Thymus (tissue), 11 donors: ENCODE measurements around the gene CTXN1. TPM values are rescaled to one million over a fixed set of nuclear protein-coding genes. Genes with fewer than 3 reads are reported as not detected.

ENCODE experiments used
- DNase-seq, 9 donors: peaks; one replicate each; pipeline ENCODE4 v3.0.0-alpha.2; 2013; ENCODE audit warnings: low spot score in 9 of 9, low read depth in 6 of 9, missing footprints in 1 of 9
- H3K27ac ChIP-seq, 2 donors: one replicate each; pipeline ENCODE4 v1.5.1; 2013; ENCODE audit warnings: control low read depth in 1 of 2, low read depth in 1 of 2, low read length in 1 of 2, mild to moderate bottlenecking in 1 of 2, moderate library complexity in 1 of 2
- H3K27me3 ChIP-seq, 2 donors: one replicate each; pipeline ENCODE4 v1.5.1; 2013; ENCODE audit warnings: low read length in 1 of 2; ENCODE audit not compliant: control insufficient read depth in 2 of 2, insufficient read depth in 1 of 2
- H3K36me3 ChIP-seq, 2 donors: one replicate each; pipeline ENCODE4 v1.5.1; 2013; ENCODE audit warnings: low read length in 1 of 2, mild to moderate bottlenecking in 1 of 2, moderate library complexity in 1 of 2; ENCODE audit not compliant: control insufficient read depth in 2 of 2, insufficient read depth in 2 of 2
- H3K4me1 ChIP-seq, 2 donors: one replicate each; pipeline ENCODE4 v1.5.1; 2013; ENCODE audit warnings: low read length in 2 of 2; ENCODE audit not compliant: control insufficient read depth in 2 of 2, insufficient read depth in 2 of 2
- H3K4me3 ChIP-seq, 2 donors: one replicate each; pipeline ENCODE4 v1.5.1; 2013; ENCODE audit warnings: low read length in 2 of 2, control low read depth in 1 of 2, mild to moderate bottlenecking in 1 of 2
- H3K9me3 ChIP-seq, 2 donors: one replicate each; pipeline ENCODE4 v1.5.1; 2013; ENCODE audit warnings: low read length in 1 of 2, mild to moderate bottlenecking in 1 of 2; ENCODE audit not compliant: control insufficient read depth in 2 of 2, insufficient read depth in 1 of 2
- WGBS: extraction: QIAGEN DNeasy Blood & Tissue Kit; methylation state at CpG from one replicate; pipeline ENCODE4 v1.1.7; 2013; 5-methylcytosine and 5-hydroxymethylcytosine counted together
- polyA plus RNA-seq: library from polyadenylated mRNA; stranded (reverse); fragments of 200-250 nt; gene quantifications from one replicate; pipeline ENCODE4 v1.2.3, GENCODE V29; 2013
- total RNA-seq: library from RNA; stranded (reverse); fragments of 120-200 nt; gene quantifications from one replicate; pipeline ENCODE4 v1.2.4, GENCODE V29; 2013
- donor health status: healthy.

Gene CTXN1
- total and polyA plus RNA-seq, 2 donors, result 0.33 to 0.82 TPM

DNA sequence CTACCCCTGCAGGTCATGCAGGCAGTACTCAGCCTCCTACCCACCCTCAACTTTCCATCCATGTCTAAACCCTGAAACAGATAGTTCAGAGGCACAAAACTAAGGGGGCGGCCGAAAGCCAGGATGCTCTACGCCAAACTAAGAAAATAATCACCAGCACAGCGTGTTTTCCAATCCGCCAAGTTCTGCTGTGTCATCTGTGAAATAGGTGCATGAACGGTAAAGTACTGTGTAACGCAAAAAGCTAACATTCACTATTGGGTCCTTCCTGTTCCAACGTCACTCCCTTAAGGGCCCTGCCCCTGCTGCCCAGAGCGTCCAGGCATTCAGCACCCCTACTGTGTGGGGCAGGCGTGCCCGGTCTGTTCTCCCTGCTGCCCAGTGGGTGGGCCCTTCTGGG lies 29.8 kb upstream of the CTXN1 start:
- H3K27me3 ChIP-seq, result no peaks in the 10 kb centered on the region
- DNase-seq, result peak in 1 of 9 donors; percentile 14
- 96% methylated on average over 11 of the region's 11 CpGs for WGBS
- peaks cover 19 to 27% of the 10 kb centered on the region in 2 donors for H3K36me3 ChIP-seq
- H3K4me3 ChIP-seq, result no peak overlapping the region
- H3K4me1 ChIP-seq, result peaks cover 0 to 2% of the 10 kb centered on the region in 2 donors
- no peaks in the 10 kb centered on the region for H3K9me3 ChIP-seq
- H3K27ac ChIP-seq, result no peak overlapping the region

DNA sequence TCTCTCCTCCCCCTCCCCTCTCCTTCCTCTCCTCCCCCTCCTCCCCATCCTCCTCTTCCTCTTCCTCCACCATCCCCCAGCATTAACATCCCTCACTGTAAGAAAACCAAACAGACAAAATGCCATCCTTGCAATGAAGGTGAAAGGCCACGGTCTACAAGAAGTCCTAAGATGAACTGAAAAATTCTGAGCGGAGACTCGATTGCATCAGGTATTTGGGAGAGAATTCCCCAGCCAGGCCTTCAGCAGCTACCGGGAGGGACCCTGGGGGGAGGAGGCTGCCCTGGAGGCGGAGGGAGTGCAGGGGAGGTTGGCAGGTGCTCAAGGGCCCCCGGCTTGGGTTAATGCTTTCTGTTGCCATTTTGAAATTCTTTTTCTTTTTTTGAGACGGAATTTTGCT lies 27.6 kb upstream of the CTXN1 start:
- WGBS, result 88% methylated on average over 7 of the region's 7 CpGs
- DNase-seq, result no peak
- Histone ChIP-seq H3K4me3 (no peak overlapping the region), H3K4me1 (peaks cover 0 to 2% of the 10 kb centered on the region in 2 donors), H3K27ac (no peak overlapping the region), H3K36me3 (peaks cover 8 to 13% of the 10 kb centered on the region in 2 donors), H3K27me3 (no peaks in the 10 kb centered on the region), H3K9me3 (no peaks in the 10 kb centered on the region)

DNA sequence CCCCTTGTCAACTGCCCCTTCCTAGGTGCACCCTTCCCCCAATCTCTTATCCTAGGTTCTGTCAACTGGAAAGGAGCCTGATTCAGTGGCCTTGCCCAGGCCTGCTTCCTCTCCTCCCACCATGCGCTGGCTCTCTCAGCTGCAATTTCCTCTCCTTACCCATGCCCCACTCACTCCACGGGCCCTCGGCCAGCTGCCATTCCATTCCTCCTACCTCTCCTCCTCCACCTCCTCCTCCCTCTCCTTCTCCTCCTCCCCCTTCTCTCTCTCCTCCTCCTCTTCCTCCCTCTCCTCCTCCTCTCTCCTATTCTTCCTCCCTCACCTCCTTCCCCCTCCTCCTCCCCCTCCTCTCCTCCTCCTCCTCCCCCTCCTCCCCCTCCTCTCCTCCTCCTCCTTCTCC lies 27.1 kb upstream of the CTXN1 start:
- WGBS, result 43% methylated on average over 3 of the region's 3 CpGs
- Histone ChIP-seq H3K27me3 (no peaks in the 10 kb centered on the region), H3K4me1 (peaks cover 0 to 2% of the 10 kb centered on the region in 2 donors), H3K27ac (no peak overlapping the region), H3K4me3 (no peak overlapping the region), H3K36me3 (peaks cover 4 to 8% of the 10 kb centered on the region in 2 donors), H3K9me3 (no peaks in the 10 kb centered on the region)
- DNase-seq, result no peak

DNA sequence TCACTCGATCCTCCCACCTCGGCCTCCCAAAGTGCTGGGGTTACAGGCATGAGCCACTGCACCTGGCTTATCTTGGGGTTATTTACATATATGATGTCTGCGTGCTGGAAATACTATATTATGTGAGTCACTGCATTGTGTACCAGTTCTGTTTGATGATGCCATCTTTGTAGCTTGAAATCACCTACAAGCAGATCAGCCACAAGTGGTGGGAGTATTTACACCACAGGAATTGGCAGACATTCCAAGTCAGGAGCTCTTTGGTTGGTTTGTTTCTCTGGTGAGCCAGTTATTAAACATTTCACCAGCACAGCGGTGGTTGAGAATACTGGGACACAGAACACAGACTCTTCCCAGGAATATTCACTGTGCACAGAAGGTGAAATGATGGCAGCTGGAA lies 22.0 kb upstream of the CTXN1 start:
- Histone ChIP-seq H3K9me3 (no peaks in the 10 kb centered on the region), H3K36me3 (no peaks in the 10 kb centered on the region), H3K27ac (no peak overlapping the region), H3K4me1 (peaks cover 2 to 7% of the 10 kb centered on the region in 2 donors), H3K27me3 (no peaks in the 10 kb centered on the region), H3K4me3 (no peak overlapping the region)
- 97% methylated on average over 4 of the region's 4 CpGs for WGBS
- DNase-seq, result no peak

DNA sequence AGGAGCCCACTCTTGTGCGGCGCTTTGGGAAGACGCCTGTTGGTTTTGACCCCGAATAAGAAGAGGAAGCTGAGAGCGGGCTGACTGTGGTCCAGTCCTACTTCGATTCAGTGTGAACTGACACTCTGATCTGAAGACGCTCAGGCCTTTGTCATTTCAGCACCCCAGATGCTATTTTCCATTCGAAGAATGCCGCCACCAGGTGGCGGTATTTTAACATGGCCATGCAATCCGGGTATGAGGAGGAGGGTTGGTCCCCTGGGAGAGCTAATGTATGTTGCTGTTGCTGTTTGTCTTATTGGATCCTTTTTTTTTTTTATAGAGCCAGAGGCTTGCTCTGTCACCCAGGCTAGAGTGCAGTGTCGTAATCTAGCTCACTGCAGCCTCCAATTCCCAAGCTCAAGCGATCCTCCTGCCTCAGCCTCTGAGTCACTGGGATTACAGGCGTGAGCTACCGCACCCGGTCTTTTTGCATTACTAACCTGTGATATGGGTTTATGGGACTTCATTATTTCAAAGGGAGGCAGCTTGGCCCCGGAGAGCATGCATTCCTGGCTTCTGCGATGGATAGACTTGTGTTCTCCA lies 18.3 kb upstream of the CTXN1 start:
- Histone ChIP-seq H3K27me3 (no peaks in the 10 kb centered on the region), H3K9me3 (no peaks in the 10 kb centered on the region), H3K27ac (peak overlapping the region; percentile 81 to 83)

DNA sequence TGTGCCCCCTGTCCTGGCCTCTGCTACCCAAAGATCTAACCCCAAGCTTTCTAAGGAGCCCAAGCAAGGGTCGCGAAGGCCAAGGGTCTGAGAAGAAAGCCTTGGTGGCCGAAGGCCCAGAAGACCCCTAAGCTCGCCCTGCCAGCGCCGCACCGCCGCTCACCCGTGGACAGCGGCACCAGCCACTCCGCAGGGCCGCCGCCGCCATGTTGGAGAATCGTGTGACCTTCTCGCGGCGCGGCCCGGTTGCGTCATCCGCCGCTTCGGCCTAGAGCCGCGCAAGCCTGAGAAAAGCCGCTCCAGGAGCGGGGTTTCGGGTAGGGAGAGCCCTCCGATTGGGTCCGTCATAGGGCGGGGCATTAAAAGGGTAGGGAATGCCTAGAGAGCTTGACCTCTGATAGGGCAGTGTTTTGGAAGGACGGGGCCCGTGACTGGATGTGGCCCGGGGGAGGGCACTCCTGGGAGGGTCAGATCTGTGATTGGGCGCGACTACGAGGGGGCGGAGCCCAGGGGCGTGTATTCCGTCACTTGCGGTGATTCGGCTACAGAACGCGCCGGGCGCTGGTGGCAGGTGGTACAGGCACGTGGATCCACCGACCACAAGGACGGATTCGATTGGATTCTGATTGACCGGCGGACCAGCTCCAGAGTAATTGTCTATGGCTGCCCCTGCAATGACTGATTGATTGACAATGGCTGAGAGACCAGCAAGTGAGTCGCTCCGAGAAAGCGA lies 17.7 kb upstream of the CTXN1 start, which contains the start of gene TIMM44:
TIMM44 (minus strand) TSS at position 223 of the 733 bp plus-strand sequence; CDS start at position 208, 15 bp downstream.
- H3K4me3 ChIP-seq, result peak within 1 kb of the TSS; percentile 86 to 94
- under 1% methylated on average over 56 of the region's 56 CpGs for WGBS
- peak; percentile 92 to 99 (median 97) for DNase-seq
- peak within 1 kb of the TSS; percentile 81 to 96 for H3K27ac ChIP-seq
- H3K36me3 ChIP-seq, result peaks cover 11 to 14% of the 10 kb centered on the region in 2 donors
- no peaks in the 10 kb centered on the region for H3K27me3 ChIP-seq
- no peaks in the 10 kb centered on the region for H3K9me3 ChIP-seq
- H3K4me1 ChIP-seq, result peaks cover 8 to 15% of the 10 kb centered on the region in 2 donors

More for the DNA sequence above, 18.3 kb upstream of the CTXN1 start:
- DNase-seq, result peak; percentile 73 to 95 (median 91)
- Histone ChIP-seq H3K4me3 (peak overlapping the region; percentile 86 to 94), H3K4me1 (peaks cover 8 to 15% of the 10 kb centered on the region in 2 donors), H3K36me3 (peaks cover 11% of the 10 kb centered on the region in 2 donors)
- 31% methylated on average over 18 of the region's 18 CpGs for whole genome bisulfite sequencing

DNA sequence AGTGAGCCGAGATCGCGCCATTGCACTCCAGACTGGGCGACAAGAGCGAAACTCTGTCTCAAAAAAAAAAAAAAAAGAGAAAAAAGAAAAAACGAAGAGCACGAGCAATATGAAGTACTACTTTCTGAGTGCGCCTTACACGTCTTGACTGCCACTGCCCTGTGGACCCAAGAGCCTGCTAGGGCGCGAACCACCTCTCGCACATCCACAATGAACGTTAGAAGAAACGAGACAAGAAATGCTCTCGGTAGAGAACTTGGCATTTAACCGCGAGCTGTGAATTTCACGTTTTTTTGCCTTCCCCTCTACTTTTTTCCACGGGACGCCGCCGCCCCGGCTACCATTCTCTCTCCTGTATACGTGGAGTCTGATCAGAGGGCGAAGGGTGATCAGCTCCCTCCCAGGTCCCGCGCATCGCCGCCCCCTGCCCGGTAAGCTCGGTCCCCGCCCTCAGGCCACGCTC lies 17.1 kb upstream of the CTXN1 start:
- H3K27ac ChIP-seq, result peak overlapping the region; percentile 81 to 96
- no peaks in the 10 kb centered on the region for H3K9me3 ChIP-seq
- WGBS, result 7% methylated on average over 33 of the region's 33 CpGs
- H3K36me3 ChIP-seq, result peaks cover 11 to 14% of the 10 kb centered on the region in 2 donors
- peaks cover 8 to 15% of the 10 kb centered on the region in 2 donors for H3K4me1 ChIP-seq
- peak overlapping the region; percentile 86 to 94 for H3K4me3 ChIP-seq
- H3K27me3 ChIP-seq, result no peaks in the 10 kb centered on the region
- no peak for DNase-seq

DNA sequence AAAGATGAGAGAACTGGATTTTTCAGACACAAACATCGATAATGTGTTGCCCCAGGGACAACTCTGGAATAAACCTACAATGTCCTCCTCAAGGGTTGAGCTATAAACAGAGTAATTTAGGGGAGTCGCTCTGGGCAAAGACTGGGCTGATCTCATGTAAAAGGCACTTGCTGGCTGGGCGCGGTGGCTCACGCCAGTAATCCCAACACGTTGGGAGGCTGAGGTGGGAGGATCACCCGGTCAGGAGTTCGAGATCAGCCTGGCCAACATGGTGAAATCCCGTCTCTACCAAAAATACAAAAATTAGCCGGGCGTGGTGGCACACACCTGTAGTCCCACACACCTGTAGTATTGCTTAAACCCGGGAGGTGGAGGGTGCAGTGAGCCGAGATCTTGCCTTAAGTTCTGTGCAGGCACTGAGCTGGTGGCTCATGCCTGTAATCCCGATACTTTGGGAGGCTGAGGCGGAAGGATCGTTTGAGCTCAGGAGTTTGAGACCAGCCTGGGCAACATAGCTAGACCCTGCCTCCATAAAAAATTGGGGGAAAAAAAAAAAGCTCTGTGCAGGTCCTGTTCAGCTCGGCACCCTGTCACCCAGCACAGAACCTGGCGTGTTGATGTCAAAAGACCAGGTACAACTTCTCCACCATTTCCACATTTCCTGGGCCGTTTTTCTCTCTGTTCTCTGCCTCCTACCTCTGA lies 16.1 kb upstream of the CTXN1 start:
- H3K36me3 ChIP-seq, result peaks cover 17 to 19% of the 10 kb centered on the region in 2 donors
- DNase-seq, result no peak
- no peak overlapping the region for H3K27ac ChIP-seq
- H3K4me1 ChIP-seq, result peaks cover 8 to 15% of the 10 kb centered on the region in 2 donors
- H3K27me3 ChIP-seq, result no peaks in the 10 kb centered on the region
- H3K9me3 ChIP-seq, result no peaks in the 10 kb centered on the region
- H3K4me3 ChIP-seq, result no peak overlapping the region
- WGBS, result 97% methylated on average over 19 of the region's 19 CpGs

DNA sequence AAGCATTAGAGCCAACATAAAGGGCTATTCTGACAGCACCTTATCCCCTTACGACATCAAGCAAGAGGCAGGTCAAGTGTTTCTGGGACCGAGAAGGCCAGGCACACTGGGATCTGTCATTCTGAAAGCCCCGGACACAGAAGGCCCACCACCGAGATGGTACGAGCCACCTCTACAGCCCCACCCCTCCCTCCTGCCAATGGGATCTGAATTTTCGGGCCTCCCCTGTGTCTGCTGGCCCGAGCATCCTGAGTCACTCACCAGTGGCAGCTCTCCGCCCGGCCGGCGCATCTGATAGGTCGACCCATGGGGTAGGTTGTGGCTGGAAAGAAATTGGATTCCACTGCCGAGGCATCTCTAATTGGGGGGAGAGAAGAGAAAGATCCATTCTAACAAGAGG lies 14.9 kb upstream of the CTXN1 start:
- peaks cover 24 to 29% of the 10 kb centered on the region in 2 donors for H3K36me3 ChIP-seq
- no peak overlapping the region for H3K27ac ChIP-seq
- no peak for DNase-seq
- H3K27me3 ChIP-seq, result no peaks in the 10 kb centered on the region
- H3K9me3 ChIP-seq, result no peaks in the 10 kb centered on the region
- H3K4me3 ChIP-seq, result no peak overlapping the region
- WGBS, result 97% methylated on average over 13 of the region's 13 CpGs
- H3K4me1 ChIP-seq, result peaks cover 8 to 15% of the 10 kb centered on the region in 2 donors
